Endometrial microvascular endothelial cells (primary cell): ENCODE data around the gene SH3RF3. TPM values are rescaled to one million over a fixed set of nuclear protein-coding genes. Genes with fewer than 3 reads are reported as not detected.

Experiments
- in situ Hi-C: cut with HindIII; loops from 2 replicates; pipeline ENCODE4 v1.10.0; 2017; ENCODE audit warnings: low sequenced_read_pairs, low pct_unique_long_range_greater_than_20kb; ENCODE audit errors: inconsistent ontology term
- total RNA-seq: library from RNA; depleted of rRNA; stranded (reverse); fragments of >200 nt; gene quantifications from one replicate; pipeline ENCODE4 v1.2.3, GENCODE V29; 2015; ENCODE audit errors: inconsistent ontology term

The SH3RF3 gene
- total RNA-seq, 1 donor from 2014 or later, result 11.7 TPM

DNA sequence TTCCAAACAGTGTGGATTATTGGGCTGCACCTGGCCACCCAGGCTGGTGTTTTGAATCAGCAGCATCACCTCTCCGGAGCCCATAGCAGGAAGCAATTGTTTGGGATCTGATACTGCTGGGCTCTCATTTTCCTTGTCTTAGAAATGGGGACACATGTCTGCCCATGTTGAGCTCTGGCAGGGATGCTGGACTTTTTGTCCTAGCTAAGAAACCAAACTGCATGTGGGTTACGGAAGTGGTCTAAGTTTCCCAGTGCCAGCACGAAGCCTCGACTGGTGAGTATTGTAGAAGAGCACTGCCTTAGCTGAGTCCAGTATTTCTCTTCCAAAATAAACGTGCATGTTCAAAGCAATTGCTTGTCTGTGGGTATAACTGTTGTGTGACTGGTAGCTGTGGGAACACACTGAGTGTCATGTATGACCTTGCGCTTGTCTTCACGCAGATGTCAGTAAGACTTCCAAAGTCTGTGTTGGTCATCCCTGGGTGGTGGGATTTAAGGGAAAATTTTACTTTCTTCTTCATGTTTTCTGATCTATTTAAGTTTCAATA is 43.6 kb downstream of the SH3RF3 start:
- in situ Hi-C loops, result no loop called here

DNA sequence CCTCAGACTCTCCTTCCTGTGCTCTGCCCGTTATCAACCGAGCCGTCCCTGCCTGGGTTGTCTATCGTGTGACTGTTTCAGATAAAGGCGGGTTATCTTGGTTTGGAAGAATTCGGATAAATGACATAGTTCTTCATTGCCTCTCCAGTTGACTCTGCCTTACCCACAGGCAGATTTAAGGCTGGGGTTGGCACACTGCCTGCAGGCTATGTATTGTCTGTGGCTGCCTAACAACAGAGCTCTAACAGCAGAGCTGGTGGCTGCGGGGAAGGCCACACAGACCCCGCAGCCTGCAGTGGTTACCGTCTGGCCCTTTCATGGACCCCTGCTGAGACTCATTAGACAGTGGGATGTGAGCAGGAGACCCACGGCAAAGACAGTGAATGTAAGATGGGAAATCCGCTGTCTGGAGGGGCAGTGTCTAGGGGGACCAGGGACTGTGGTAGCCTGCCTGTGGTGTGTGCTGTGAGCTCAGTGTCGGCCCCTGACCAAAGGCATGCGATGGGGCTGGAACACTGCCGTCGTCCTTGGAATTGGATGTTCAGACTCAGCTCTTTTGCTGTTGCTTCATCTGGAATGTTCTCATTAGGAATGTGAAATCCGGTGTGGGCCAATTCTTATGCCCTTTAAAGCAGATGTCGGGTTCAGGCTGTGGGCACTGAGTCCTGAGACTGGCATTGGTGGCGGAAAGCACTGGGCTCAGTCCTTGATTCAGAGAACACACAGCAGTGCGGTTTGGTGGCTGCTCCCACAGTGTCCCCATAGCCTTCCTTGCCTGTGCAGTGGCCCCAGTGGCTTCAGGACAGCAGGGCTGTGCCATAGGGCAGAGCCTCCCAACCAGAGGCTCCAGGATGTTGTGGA is 44.5 kb downstream of the SH3RF3 start:
- in situ Hi-C loops, result no loop called here

DNA sequence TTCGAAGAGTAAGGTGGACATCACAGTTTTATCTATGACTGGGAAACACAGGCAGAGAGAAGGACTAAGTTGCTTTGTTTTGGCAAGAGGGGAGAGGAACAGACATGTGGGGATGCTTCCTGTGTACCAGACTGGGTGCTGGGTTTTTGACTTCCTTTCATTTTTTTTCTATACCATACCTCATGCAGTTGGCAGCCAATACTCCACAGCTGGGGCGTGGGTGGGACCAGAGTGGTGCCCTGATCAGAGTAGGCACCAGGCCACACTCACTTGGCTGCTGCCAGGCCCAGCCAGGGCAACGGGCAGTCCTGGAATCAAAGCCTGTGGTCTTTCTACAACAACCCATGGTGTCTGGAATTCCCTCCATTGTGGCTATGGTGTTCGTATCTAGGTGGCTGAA is 45.2 kb downstream of the SH3RF3 start:
- in situ Hi-C loops, result no loop called here

DNA sequence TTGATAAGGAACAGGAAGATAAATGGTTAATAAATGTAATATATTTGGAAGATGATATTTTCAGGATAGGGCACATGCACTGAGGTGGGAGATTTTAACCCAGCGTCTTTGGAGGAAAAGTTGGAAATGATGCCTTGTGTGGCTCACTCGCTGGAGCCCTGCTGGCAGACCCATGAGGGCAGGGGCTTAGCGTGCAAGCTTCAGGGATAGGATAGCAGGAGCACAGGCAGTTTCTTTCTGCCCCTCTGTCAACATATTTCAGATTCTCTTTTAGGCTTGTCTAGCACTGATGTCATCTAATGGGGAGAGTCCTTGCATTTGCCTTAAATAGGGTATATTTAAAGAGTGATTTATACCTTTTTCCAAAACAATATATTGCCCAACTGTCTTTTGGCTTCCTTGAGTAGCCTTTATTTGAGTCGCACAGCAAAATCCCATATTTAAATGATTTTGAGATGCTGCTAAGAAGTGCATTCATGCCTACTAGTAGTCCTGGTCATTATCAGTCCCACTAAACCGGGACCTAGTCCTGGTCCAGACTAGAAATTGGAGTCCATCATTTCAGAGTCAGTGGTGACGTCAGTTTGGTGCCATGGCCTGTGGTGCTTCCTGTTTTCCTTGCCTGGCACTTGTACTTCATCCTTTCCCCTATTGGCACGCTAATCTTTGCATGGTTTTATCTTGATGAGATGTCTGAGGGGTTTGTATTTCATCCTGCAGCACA is 45.8 kb downstream of the SH3RF3 start:
- in situ Hi-C loops, result no loop called here

DNA sequence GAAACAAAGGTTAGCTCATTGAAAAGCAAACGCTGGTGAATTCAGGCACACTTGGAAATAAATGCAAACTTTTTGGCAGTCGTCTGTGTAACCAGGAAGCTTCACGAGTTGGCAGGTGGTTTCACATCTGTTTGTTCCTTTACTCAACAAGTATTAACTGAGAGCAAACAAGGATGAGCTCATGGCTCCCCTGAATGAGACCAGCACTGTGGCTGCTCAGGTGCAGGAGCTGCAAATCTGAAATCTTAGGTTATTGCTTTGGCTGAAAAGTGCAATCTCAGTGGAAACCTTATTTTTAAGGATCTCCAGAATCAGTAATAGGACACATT is 46.3 kb downstream of the SH3RF3 start:
- in situ Hi-C loops, result no loop called here

DNA sequence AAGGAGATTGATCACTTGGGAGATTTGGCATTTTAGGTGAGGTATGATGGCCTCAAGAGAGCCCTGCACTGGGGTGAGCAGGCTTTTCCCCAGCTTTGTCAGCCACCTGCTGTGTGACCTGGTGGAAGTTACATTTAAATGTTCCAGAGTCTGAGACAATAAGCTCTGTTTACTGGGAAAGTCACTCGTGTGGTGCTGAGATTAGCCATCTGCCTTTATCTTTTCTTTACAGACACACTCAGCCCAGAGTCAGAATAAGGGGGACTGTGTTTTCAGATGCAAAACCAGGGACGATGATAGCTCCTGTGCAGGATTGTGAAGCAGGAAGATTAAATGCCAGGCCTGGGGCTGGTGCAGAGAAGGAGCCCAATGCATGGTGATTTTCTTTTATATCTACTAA is 47.9 kb downstream of the SH3RF3 start:
- in situ Hi-C loops, result no loop called here

DNA sequence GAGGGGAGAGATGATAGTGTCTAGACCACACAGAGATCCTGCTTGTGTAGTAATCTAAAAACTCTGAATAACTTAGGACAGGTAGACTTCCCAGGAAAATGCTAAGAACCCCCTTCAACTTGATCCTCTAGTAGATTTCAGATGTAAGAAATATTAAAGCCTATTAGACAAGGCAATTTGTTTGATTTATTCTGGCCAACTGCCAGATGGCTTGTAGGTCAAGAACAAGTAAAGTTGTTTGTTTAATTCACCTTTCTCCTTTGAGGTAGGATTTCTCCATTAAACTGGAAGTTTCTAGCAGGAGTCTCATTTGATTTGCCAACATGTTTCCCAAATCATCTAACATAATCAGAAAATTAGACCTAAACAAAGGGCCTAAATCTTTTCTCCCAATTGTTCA is 48.6 kb downstream of the SH3RF3 start:
- in situ Hi-C loops, result no loop called here

DNA sequence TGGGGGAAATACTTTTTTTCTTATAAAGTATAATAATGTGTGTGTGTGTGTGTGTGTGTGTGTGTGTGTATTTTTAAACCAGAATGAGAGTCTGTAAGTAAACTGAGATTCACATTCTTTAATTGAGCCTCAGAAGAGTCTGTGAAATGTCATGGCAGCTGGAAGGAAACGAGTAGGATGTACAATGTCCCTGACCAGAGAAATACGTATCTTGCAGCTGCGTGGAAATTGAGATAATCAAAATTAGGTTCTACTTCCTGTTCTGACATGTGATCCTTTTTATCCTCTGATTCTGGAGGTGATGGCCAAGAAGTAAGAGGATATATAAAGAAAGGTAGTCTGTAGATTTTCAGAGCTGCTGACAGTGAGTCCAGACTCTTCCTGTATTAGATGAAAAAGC is 50.0 kb downstream of the SH3RF3 start:
- in situ Hi-C loops, result no loop called here

DNA sequence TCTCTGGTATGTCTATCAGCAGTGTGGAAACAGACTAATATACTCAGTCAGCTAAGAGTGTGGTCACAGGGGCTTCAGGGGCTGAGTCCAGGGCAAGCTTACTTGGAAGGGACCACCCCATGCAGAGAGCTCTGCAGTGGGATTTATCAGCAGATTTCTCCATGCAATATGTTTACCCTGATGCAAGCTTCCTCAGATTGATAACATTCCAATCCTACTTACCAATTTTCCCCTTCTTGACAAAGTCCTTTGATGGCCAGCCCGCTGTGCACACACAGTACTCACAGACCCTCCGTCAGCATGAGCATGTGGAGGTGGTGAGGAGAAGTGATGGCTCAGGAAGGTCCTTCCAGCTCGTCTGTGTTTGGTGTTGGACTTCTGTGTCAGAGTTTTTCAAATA is 51.8 kb downstream of the SH3RF3 start:
- in situ Hi-C loops, result no loop called here

DNA sequence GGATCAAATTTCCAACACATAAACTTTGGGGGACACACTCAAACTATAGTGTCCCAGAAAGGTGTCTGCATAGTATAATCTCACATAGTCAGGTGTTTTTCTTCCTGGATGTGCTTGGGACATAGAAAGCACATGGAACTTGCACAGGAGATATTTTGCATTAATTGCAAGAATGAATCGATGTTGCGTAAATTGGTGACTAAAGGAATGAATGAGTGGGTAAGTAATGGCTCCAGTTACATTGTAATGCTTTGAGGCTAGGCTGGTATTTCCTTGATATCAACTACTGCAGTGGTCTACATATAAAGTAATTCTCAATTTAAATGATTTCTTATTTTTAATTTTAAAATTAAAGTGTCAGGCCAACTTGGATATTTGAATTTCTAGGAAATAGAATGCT is 53.4 kb downstream of the SH3RF3 start:
- in situ Hi-C loops, result no loop called here

DNA sequence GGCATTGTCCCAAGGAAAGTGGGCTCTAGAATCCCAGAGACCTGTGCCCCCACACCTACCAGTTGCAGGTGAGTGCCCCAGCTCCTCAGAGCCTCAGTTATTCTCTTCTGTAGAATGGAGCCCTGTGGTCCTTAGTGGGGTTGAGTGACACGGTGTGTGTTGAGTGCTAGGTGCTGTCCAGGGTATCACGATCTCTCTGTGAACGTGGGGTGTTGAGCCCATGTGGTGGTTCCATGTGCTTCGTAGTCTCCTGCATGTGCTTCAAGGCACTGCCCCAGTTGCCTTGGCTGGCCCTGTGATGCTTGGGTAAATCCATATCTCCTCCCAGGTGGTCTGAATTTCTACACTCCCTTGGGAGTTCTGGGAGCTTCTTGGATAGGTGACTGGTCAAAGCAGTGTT is 54.9 kb downstream of the SH3RF3 start:
- in situ Hi-C loops, result no loop called here

DNA sequence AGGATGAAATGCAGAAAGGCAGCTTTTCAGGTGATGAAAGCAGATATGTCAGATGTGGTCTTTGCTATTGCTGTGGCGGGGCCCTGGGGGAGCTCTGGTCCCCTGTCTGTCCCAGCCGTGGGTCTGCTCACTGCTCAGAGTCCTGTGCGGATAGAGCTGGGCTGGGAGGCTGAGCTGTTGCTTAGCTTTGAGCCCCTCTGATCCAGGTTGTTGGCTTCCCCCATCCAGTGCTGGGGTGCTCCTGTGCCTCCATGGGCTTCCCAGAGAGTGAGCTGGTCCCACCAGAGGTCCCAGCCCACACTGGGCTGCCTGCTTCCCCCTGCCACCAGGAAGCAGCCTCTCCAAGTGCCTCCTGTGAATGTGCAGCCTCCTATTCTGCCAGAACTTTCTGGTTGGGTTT is 55.4 kb downstream of the SH3RF3 start:
- in situ Hi-C loops, result no loop called here

DNA sequence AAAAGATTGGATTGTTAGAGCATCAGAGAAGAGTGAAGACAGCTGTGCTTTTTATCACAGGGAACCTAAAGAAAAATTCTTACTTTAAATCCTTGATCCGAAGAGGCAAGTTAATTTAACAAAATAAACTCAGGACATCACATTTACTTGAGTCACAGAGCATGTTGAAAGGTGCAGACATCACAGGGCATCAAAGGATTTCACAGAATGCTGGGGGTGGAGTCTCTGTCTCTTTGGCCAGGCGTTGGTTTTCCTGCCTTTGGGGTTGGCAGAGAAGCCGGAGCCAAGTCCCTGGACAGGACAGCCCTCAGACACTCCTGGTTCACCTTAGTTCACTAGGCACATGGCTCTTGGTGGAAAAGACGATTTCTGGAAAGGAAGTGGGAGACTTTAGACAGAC is 56.3 kb downstream of the SH3RF3 start:
- in situ Hi-C loops, result no loop called here

DNA sequence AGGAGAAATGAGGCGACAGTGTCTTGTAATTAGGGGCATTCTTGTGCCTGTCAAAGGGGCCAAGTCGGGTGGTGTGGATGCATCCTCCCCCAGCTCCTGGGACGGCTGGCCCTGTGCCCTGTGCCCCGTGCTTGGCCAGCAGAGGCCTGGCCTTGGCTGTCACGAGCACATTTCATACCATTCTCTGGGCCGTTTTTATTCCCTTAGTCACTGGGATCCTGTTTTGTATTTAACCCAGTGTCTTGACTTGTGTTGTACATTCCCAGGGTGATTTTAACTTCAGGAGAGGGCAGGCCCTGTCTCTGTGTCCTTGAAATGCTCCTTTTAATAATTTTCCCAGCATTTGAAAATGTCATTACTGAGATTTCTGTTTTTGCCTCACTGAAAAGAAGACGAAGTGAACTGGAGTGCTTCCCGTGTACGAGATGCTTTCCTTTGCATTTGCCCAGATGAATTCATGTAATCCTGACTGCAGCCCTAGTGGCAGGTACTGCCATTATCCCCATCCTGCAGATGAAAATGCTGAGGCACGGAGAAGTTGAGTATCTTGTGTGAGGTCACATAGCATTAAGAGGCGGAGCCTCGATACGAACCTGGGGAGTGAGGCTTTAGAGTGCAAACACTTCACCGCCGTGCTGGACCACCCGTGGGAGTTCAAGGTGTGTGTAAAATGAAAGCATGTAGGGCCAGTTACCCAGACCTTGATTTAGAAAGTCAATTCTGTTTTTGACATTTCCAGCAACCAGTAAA is 57.0 kb downstream of the SH3RF3 start:
- in situ Hi-C loops, result no loop called here

DNA sequence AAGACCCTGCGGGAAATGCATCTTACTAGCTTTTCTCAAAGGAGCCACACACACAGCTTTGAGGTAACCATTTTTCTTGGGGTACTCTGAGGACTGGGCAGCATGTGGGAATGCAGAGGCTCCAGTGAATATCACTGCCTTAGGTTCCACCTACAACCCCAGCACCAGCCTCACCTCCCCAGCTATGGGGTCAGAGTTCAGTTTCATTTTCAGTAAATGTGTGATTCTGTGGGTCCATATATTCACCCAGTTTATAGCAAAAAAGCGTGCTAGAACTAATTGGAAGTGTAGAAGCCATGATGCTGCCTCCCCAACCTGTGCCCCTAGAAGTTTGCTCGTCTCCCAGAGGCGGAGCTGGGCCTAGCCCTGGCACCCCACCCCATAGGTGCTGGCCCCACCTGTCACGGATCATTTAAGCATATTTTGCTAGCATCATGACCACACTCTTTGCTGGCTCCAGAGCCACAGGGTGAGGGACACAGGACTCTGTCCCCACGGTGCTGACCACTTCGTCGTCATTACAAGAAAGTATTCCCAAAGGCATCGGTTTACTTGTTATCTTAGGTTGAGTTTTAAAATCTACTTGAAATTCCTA is 57.7 kb downstream of the SH3RF3 start:
- in situ Hi-C loops, result no loop called here

DNA sequence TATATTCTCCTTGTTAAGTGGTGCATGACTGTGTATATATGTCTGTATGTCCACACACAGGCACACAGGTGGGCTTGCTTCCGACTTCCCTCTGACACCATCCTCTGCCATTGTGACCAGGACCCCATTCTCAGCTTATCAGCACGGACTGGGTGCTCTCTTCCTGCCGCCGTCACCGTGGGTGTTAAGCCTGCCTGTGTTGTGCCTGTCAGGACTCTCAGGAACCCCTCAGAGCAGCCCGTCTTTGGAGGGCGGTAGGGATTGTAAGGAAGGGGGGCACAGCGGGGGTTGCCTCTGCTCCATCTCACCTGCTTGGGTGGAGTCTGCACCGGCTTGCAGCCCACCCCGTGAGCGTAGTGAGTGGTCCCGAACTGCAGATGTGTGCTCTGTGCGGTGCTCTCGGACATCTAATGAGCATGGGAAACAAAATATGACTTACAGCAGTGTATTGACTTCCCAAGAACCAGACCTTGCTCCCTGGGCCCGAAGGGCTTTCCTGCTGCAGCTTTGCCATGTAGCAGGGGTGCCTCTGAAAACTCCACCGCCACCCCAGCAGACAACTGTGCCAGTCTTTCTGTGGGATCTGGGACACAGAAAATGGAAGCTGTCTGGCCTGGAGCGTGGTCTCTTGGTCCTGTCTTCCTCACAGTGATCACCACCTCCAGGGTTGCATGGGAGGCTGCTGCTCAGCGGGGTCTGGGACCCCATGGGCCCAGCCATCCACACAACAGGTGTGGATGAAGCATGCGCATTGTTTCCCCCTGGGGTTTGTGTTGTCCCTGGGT is 58.9 kb downstream of the SH3RF3 start:
- in situ Hi-C loops, result no loop called here

DNA sequence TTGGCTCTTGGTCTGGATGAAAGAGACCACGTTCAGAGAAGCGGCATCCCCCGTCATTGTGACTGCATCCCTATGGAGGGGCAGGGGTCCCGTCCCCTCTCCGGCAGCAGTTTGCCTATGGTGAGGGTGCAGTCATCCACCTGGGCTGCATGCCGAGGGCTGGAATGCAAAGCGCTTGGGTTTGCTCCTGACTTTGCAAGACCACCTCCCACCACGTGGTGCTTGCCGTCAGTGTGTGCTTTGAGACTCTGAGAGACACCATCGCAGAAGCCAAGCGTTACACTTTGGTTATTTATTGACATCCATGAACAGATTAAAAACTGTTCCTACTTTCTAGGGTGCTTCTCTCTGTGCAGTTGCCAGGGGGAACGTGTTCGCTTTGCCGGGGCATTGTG is 59.5 kb downstream of the SH3RF3 start:
- in situ Hi-C loops, result no loop called here

DNA sequence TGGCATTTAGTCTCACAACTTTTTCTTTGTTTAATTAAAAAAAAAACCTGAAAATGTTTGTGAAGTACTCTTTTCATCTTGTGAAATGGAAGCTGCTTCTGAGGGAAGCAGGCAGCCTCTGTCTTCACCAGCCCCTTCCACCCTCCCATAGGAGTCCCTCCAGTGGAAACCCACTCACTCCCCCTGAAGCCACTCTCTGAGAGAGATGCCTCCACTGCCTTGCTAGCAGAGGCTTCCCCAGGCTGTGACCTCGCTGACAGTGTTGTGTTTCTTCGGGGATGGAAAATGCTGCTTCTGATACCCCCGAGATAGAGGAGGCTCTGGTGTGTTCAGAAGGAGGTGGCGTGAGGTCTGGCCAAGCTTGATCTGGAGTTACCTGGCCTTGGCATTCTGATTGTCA is 59.9 kb downstream of the SH3RF3 start:
- in situ Hi-C loops, result no loop called here

DNA sequence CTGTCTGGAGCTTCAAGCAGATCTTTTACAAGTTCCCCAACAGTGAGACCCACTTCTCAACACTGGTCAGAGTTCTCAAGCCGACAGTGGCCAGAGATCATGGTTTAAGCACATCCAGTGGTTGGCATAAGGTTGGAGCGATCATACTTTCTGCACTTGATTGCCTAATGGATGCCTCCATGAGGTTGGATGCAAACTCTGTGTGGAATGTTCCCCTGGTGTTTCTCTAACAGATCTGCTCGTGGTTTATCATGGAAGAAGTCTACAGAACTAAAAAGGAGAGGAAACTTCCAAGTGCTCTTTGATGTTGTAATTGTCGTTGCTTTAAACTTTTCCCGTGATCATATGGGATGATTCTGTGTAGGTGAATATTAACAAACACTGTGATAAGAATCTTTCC is 60.7 kb downstream of the SH3RF3 start:
- in situ Hi-C loops, result no loop called here
